ENCODE data around the gene TMEM54.
A peak's percentile ranks its signal among the peaks of the same experiment; 100 is the strongest.
"Not testable (repeated sequence)": the region's sequence is repeated elsewhere in the genome, so short reads cannot be mapped to it uniquely, and the experiment has no call there.

TMEM54 gene

DNA sequence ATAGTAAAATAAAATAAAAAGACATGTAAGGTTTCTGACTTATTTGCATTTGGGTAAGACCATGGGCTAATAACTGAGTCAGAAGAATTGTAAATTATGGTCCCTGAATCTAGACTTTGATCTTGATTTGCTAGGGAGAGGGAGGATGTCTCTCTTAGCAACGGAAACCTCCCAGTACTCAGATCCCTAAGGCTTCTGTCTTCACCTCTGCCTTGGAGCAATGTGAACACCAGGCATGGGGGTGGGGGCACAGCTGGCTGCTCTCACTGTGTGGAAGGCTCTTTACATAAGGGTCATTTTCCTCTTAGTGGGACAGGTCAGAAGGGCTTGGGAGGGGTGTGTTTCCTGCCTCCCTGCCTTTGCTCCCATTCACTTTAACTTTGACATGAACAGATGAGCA, 17.0 kb upstream of the TMEM54 start:
- FAIRE-seq: no peak

- no peak for FAIRE-seq
Measured at GRCh38 chr1:32917521-32917920, 16.3 kb upstream of the TMEM54 start.

- no peak for FAIRE-seq
Measured at GRCh38 chr1:32915766-32916706, 14.8 kb upstream of the TMEM54 start.

DNA sequence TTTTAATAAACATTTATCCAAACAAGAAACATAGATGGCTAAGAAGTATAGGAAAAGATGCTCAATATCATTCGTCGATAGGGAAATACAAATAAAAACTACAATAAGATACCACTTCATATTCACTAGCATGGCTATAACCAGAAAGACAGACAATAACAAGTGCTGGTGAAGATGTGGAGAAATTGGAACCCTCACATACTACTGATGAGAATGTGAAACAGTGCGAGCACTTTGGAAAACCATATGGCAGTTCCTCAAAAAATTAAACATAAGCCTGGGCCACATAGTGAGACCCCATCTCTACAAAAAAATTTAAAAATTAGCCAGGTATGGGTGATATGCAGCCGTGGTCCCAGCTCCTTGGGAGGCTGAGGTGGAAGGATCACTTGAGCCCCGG, 9.1 kb upstream of the TMEM54 start:
- no peak for FAIRE-seq

GRCh38 chr1:32907435-32907834, 6.2 kb upstream of the TMEM54 start:
- FAIRE-seq: peak; percentile 48

DNA sequence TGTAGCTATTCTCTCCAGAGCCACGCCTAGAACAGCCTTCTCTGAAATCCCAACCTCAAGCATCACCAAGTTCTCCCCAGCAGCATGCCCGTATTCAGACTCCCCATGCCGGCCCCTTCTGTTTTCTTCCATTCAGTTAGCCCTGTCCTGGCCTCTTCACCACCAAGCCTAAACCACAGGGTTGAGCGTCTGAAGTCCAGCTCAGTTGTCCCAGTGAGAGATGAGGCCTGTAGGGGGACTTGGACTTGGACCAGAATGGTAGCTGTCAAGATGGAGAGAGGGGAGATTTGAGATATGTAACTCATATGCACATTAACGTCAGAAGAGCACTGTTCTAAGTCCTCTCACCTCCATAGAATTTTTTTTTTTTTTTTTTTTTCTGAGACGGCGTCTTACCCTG, 5.5 kb upstream of the TMEM54 start:
- FAIRE-seq: no peak

GRCh38 chr1:32905588-32905987, 4.4 kb upstream of the TMEM54 start:
- not testable (repeated sequence) for FAIRE-seq

GRCh38 chr1:32904797-32905196, 3.6 kb upstream of the TMEM54 start:
- no peak for FAIRE-seq

- FAIRE-seq: no peak
Measured at GRCh38 chr1:32903991-32904785, 3.0 kb upstream of the TMEM54 start.

- FAIRE-seq: no peak
Measured at GRCh38 chr1:32902535-32902920, 1.3 kb upstream of the TMEM54 start.

DNA sequence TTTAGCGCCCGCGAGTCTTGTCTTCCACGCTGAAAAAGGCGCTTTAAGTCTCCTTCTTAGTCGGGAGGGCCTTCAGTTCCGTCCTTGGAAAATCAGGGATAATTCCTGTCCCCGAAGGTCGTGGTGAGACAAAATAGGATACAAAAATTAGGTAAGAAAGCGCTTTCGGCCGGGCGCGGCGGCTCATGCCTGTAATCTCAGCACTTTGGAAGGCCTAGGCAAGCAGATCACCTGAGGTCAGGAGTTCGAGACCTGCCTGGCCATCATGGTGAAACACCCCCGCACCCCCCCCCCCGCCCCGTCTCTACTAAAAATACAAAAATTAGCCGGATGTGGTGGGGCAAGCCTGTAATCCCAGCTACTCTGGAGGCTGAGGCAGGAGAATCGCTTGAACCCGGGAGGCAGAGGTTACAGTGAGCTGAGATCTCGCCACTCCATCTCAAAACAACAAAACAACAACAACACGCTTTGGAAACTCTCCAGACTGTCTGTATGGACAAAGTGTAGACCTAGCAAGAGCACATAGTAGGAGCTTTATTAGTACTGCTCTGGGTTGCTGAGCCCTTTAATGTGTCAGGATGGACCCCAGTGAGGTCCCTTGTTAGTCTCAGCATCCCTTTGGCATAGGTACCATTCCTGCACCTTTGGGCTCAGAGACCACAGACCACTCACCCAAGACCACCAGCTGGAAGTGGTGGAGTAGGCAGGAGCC, 790 bp upstream of the TMEM54 start:
- no peak for FAIRE-seq

GRCh38 chr1:32900371-32900955, 726 bp downstream of the TMEM54 start:
- FAIRE-seq: no peak

- FAIRE-seq: no peak
Measured at GRCh38 chr1:32899586-32900296, 1.4 kb downstream of the TMEM54 start.

GRCh38 chr1:32898958-32899357, 2.2 kb downstream of the TMEM54 start:
- FAIRE-seq: no peak

- FAIRE-seq: no peak
Measured at GRCh38 chr1:32898056-32898455, 3.1 kb downstream of the TMEM54 start.

DNA sequence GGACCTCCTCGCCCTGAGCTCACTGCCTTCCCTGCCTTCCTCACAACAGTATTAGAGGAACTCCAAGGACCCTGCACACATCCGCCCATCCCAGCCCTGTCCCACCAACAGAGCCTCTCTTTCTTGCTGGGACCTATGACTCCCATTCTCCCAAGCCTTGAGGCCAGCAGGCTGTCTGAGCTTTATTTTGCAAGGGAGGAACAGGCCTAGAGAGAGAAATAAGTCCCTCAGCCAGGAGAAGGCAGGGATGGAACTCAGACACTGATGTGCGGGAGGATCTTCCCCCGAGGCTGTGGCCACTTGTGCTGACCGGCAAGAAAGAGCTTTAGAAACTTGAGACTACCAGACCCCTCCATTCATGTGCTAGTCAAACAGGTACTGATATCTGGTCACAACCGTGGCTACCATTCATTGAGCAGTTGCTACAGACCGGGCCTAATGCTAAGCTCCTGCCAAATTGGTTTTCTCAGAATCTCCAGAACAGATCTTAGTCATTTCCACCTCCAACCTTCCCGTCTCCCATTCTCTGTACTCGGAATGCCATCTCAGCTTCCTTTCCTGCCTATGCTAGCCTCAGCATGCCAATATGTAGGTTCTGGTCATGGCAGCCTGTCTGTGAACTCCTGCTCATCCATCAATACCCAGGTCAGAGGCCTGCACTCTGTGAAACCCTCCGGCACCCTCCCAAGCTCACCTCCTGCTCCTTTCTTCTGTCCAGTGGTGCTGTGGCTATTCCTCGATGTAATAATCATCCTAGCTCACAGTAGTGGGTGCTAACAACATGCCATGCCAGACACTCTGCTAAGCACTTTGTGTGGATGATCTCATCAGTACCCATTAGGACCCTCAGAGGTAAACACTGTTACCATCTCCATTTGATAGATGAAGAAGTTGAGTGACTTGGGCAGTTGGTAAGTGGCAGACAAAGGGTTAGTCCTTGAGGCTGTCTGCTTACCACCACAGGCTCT, 3.8 kb downstream of the TMEM54 start:
- no peak for FAIRE-seq

- FAIRE-seq: no peak
Measured at GRCh38 chr1:32896451-32896850, 4.7 kb downstream of the TMEM54 start.

DNA sequence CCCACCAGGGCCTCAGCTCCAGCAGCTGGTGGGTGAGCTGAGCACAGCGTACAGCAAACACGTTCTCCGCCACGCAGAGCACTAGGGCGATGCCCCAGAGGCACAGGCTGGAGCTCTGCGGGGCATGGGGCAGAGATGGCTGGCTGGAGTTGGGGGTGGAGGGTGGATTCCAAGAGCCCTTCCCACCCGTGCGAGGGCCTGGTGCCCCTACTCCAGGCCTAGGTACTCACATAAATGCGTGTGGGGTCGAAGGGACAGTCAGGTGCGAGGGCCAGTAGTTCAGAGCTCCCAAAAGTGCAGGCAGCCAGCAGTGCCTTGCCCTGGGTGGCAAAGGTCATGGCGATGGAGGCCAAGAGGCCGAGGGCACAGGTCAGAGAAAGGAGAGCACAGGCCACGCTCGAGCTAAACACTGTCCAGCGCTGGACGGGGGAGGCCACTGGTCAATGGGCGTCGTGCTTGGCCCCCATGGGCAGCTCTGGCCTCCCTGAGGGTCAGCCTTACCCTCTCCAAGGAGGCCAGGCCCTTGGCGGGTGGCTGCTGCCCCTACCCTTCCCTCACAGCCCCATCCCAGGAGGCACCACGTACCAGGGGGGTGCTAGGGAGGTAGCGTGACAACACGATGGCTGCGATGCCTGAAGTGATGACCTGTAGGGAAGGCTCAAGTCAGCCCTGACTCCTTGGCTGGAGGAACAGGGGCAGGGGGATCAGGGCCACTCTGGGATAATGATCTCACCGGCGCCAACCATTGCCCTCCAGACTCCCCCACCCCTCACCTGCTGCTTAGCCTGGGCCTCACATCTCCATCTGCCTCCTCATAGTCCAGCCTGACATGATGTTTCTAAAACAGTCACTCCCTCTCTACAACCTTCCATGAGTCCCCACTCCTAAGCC, 5.6 kb downstream of the TMEM54 start:
- FAIRE-seq: no peak

DNA sequence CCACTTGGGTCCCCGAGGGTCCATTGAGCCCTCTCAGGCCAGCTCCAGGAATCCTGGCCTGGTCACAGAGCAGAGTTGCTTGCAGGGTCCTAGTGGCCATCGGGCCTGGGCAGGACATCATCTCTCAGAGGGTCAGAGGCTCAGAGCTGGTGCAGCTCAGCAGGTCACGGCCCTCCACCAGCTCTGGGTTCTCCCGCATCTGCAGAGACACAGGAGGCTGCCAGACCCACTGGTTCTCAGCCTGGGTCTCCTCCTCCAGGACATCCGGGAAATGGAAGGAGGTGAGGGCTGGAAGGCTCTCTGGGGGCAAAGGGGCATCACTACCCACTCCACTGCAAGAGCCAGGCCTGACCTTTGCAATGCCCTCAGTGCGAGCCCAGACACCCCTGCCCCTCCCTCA, 6.5 kb downstream of the TMEM54 start:
- no peak for FAIRE-seq
